K562 (cell line): ENCODE data around the gene C15orf61. TPM values are rescaled to one million over a fixed set of nuclear protein-coding genes. Genes with fewer than 3 reads are reported as not detected.

ENCODE experiments used
- ATAC-seq: fragments of 200-7000 bp; cut with Tn5 transposase; 3 replicates; pipeline ENCODE4 v1.9.1; 2020; ENCODE audit warnings: moderate library complexity
- BruUV-seq: library from RNA; stranded (reverse); fragments of 400-500 nt; replicated peaks from 2 replicates; lab custom pipeline; 2021; lab: Mats Ljungman, UMichigan
- CTCF ChIA-PET: fragments of 300-600 bp; formaldehyde crosslinking; extraction: SDS; loops from one replicate; lab custom pipeline; 2021; ENCODE audit warnings: low intra/inter-chr PET ratio; lab: Yijun Ruan, JAX
- POLR2A ChIA-PET: fragments of 300-600, 350-650 bp; sonication (Branson Sonifier 250); formaldehyde crosslinking; extraction: SDS; loops from one replicate; lab custom pipeline; 2021; ENCODE audit warnings: antibody characterized with exemption, inconsistent platforms; lab: Yijun Ruan, JAX
- DNase-seq, 4 experiments: peaks; one replicate each; pipeline versions ENCODE4 v3.0.0 to v3.0.0-alpha.2; 2011 to 2018; ENCODE audit warnings: low spot score in 3 of 4, mixed read lengths in 3 of 4; ENCODE audit errors: extremely low read depth in 1 of 4
- FAIRE-seq: peaks from 2 replicates; lab custom pipeline; 2011; peaks lifted over from hg19 to GRCh38; lab: Jason Lieb, UNC
- H2AFZ ChIP-seq: 2 replicates; pipeline ENCODE4 v1.6.0; 2011; ENCODE audit warnings: low read depth, low read length, control low read depth, inconsistent platforms
- H3K27ac ChIP-seq: fragments of 200-600 bp; 3 replicates; pipeline ENCODE4 v1.8.0; 2011; ENCODE audit warnings: low read depth, mild to moderate bottlenecking, control low read depth, inconsistent platforms, low read length, moderate library complexity, mixed read lengths; ENCODE audit errors: extremely low read depth
- H3K27me3 ChIP-seq, 2 experiments: fragments of 300-600 bp in 1 of 2; 2 replicates in 1 of 2; 3 replicates in 1 of 2; pipeline versions ENCODE4 v1.6.0 to v1.8.0; 2011; ENCODE audit warnings: inconsistent platforms in 2 of 2, low read length in 2 of 2, mild to moderate bottlenecking in 1 of 2, mixed read lengths in 1 of 2, moderate library complexity in 1 of 2; ENCODE audit not compliant: control insufficient read depth in 2 of 2, insufficient read depth in 2 of 2
- H3K36me3 ChIP-seq: fragments of 300-600 bp; 3 replicates; pipeline ENCODE4 v1.8.0; 2011; ENCODE audit warnings: mild to moderate bottlenecking, low read length, inconsistent platforms; ENCODE audit not compliant: control insufficient read depth, insufficient read depth
- H3K4me1 ChIP-seq, 2 experiments: fragments of 200-600 bp in 1 of 2; replicated peaks in 1 of 2; 2 replicates in 1 of 2; 3 replicates in 1 of 2; pipeline versions ENCODE4 v1.5.1 to v1.8.0; 2011; ENCODE audit warnings: inconsistent platforms in 2 of 2, low read length in 2 of 2, mild to moderate bottlenecking in 1 of 2, mixed read lengths in 1 of 2, moderate library complexity in 1 of 2; ENCODE audit not compliant: control insufficient read depth in 2 of 2, insufficient read depth in 2 of 2
- H3K4me2 ChIP-seq: 2 replicates; pipeline ENCODE4 v1.6.1; 2011; ENCODE audit warnings: low read length, control low read depth, inconsistent platforms, mixed read lengths; ENCODE audit not compliant: insufficient read depth
- H3K4me3 ChIP-seq: fragments of 200-600 bp; sonication (generic), shearing (Covaris generic); 2 replicates; pipeline ENCODE4 v1.5.1; 2016; ENCODE audit warnings: control low read depth, inconsistent platforms
- H3K79me2 ChIP-seq: fragments of 200-600 bp; 3 replicates; pipeline ENCODE4 v1.8.0; 2011; ENCODE audit warnings: low read length, inconsistent platforms; ENCODE audit not compliant: control insufficient read depth, insufficient read depth
- H3K9ac ChIP-seq, 2 experiments: 2 replicates each; pipeline versions ENCODE4 v1.6.0 to v1.6.1; 2011; ENCODE audit warnings: low read depth in 2 of 2, low read length in 2 of 2, control low read depth in 1 of 2, inconsistent platforms in 1 of 2, mild to moderate bottlenecking in 1 of 2, mixed read lengths in 1 of 2; ENCODE audit not compliant: insufficient read depth in 1 of 2
- H3K9me1 ChIP-seq: one replicate; pipeline ENCODE4 v1.6.0; 2011; ENCODE audit warnings: inconsistent platforms, mild to moderate bottlenecking, low read length, moderate library complexity; ENCODE audit not compliant: control insufficient read depth, insufficient read depth
- H3K9me3 ChIP-seq: replicated peaks from 2 replicates; pipeline ENCODE4 v1.5.1; 2011; ENCODE audit warnings: low read depth, low read length, inconsistent platforms; ENCODE audit not compliant: control insufficient read depth, insufficient read depth
- H4K20me1 ChIP-seq: replicated peaks from 2 replicates; pipeline ENCODE4 v1.6.1; 2011; ENCODE audit warnings: low read length, inconsistent platforms, mixed read lengths; ENCODE audit not compliant: control insufficient read depth, insufficient read depth
- BCL6 ChIP-seq: fragments of 250-450 bp; sonication (Bioruptor Pico); IDR thresholded peaks from 2 replicates; pipeline ENCODE4 v1.4.0; 2020
- ETV5 ChIP-seq: sonication (generic); formaldehyde crosslinking; IDR thresholded peaks from 2 replicates; pipeline ENCODE4 v1.4.0; 2020; ENCODE audit warnings: low read depth, mild to moderate bottlenecking, missing genetic modification reagents
- HNRNPK ChIP-seq: fragments of 200-400 bp; formaldehyde crosslinking; IDR thresholded peaks from one replicate; pipeline ENCODE4 v1.6.1; 2018; ENCODE audit warnings: mild to moderate bottlenecking, low read depth, low read length; ENCODE audit not compliant: poor library complexity, severe bottlenecking
- MTA3 ChIP-seq: fragments of 450-650 bp; formaldehyde crosslinking; IDR thresholded peaks from 2 replicates; pipeline ENCODE4 v1.6.1; 2017; ENCODE audit warnings: mild to moderate bottlenecking, borderline replicate concordance
- PHB2 ChIP-seq: fragments of 450-650 bp; IDR thresholded peaks from 2 replicates; pipeline ENCODE4 v1.6.1; 2017; ENCODE audit warnings: low read depth
- PRPF4 ChIP-seq: fragments of 200-400 bp; formaldehyde crosslinking; IDR thresholded peaks from one replicate; pipeline ENCODE4 v1.6.1; 2017; ENCODE audit warnings: low read length, low read depth, mild to moderate bottlenecking; ENCODE audit not compliant: insufficient read depth, poor library complexity, severe bottlenecking
- REST ChIP-seq, 2 experiments: fragments of 450-650 bp; formaldehyde crosslinking in 1 of 2; IDR thresholded peaks; 2 replicates each; pipeline versions ENCODE4 v1.4.0 to v1.6.1; 2014 to 2020; ENCODE audit warnings: mild to moderate bottlenecking in 2 of 2, borderline replicate concordance in 1 of 2, low read depth in 1 of 2
- TBL1XR1 ChIP-seq, 2 experiments: IDR thresholded peaks; 2 replicates each; pipeline ENCODE4 v1.6.1; 2012; ENCODE audit warnings: improper control_type of control experiment in 2 of 2, low read length in 2 of 2, mild to moderate bottlenecking in 1 of 2
- ZNF408 ChIP-seq: fragments of 250-450 bp; sonication (Bioruptor Pico); IDR thresholded peaks from 2 replicates; pipeline ENCODE4 v1.4.0; 2020; ENCODE audit warnings: low read depth, mild to moderate bottlenecking, moderate library complexity
- in situ Hi-C: fragments of 300-500 bp; cut with MboI; formaldehyde crosslinking; loops from 4 replicates; pipeline ENCODE4 v1.15.0; 2018; ENCODE audit warnings: inconsistent platforms, mixed read lengths
- intact Hi-C: fragments of 100-400 bp; cut with micrococcal nuclease; formaldehyde crosslinking; loops from 2 replicates; pipeline ENCODE4 v1.14.2; 2022
- polyA plus RNA-seq, 8 experiments: library from polyadenylated mRNA; depleted of rRNA in 4 of 8; stranded (reverse) in 5 of 8; unstranded in 3 of 8; fragments of >200 nt; fragmentation: Nextera tagmentation in 2 of 8; fragmentation: Illumina TruSeq in 1 of 8; extraction: Ambion mirVana in 2 of 8; extraction: Trizol in 1 of 8; gene quantifications; 2 replicates each; pipeline versions ENCODE4 v1.2.1 to v1.2.3, GENCODE V29; 2011 to 2014; ENCODE audit warnings: inconsistent platforms in 1 of 8, missing spikeins in 1 of 8
- total RNA-seq, 7 experiments: library from RNA; depleted of rRNA in 6 of 7; stranded (reverse); fragments of >200 nt in 6 of 7; fragmentation: Illumina TruSeq in 2 of 7; extraction: Trizol in 2 of 7; gene quantifications; 2 replicates each; pipeline versions ENCODE4 v1.2.1 to v1.2.3, GENCODE V29; 2011 to 2021; ENCODE audit warnings: low replicate concordance in 1 of 7
- TF ChIP-seq, protein P1 (sequence below): fragments of 250-450 bp; sonication (Bioruptor Pico); IDR thresholded peaks from 2 replicates; pipeline ENCODE4 v1.6.1; 2021; ENCODE audit warnings: mild to moderate bottlenecking
- TF ChIP-seq, protein P2 (sequence below): IDR thresholded peaks from 2 replicates; pipeline ENCODE4 v1.6.1; 2012; ENCODE audit warnings: low read depth, low read length, improper control_type of control experiment, borderline replicate concordance

Gene C15orf61
- total and polyA plus RNA-seq, 9 of the 15 experiments (the other 6 are each of a cell fraction or from before 2014, with no cell fraction given): 1.6 to 10.5 (median 4.3) TPM

DNA sequence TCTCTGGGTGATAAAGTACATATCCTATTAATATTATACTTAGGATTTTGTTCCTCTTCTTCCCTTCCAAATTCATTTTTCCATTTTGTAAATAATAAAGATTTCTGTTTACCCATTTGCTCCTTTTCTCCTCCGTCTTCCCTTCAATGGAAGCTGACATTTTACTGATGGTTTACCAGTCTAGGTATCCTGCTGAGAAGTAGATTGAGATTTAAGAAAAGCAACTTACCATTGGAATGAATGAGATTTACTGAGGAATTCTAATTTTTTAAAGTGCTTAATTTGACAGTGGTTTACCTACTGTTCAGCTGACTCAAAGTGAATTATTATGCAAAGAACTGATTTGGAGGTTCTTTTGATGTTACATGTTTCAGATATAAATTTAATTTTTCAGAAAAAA is 2.4 kb downstream of the C15orf61 start (continued):
- TF ChIP-seq MTA3 (no peak), PRPF4 (no peak)
- TF ChIP-seq, protein P1, sequence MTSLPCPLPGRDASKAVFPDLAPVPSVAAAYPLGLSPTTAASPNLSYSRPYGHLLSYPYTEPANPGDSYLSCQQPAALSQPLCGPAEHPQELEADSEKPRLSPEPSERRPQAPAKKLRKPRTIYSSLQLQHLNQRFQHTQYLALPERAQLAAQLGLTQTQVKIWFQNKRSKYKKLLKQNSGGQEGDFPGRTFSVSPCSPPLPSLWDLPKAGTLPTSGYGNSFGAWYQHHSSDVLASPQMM: no peak

DNA sequence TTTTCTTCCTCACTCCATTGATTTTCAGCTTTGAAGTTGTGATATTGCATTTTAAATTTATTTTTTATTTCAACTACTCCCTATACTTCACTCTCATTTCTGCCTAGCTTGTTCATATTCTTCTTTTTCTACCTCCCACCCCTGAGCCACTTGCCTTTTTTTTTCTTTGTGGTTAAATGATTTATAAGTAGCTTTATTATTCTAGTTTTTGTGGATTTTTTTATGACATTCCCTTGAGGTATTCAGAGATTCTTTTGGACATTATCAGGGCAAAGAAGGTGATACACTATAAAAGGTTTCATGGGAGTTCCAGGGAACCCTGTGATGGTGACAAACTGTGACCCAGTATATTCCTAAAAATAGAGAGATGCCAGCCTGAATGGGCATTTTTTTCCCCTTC is 3.3 kb downstream of the C15orf61 start:
- H3K4me2 ChIP-seq: no peak overlapping the region
- H2AFZ ChIP-seq: no peak overlapping the region
- in situ Hi-C loops: no loop called here
- no peak for DNase-seq
- H4K20me1 ChIP-seq: no peaks in the 10 kb centered on the region
- no peaks in the 10 kb centered on the region for H3K9me1 ChIP-seq
- intact Hi-C loops: no loop called here
- peaks cover 3 to 13% of the 10 kb centered on the region in 2 experiments; a peak in 3 of 5 replicates for H3K4me1 ChIP-seq
- H3K4me3 ChIP-seq: no peak overlapping the region
- ATAC-seq: no peak
- no peak overlapping the region for H3K27ac ChIP-seq
- peaks cover 44% of the 10 kb centered on the region for H3K79me2 ChIP-seq
- no peak overlapping the region for H3K9ac ChIP-seq
- ChIA-PET POLR2A (interaction anchor here (1.1 to 1.3 kb wide), 2 partner anchors 9 to 18 kb away, joined by 3 to 5 read pairs; partner anchors contain the start of gene MAP2K5), CTCF (no interaction called here)
- H3K9me3 ChIP-seq: no peaks in the 10 kb centered on the region
- peaks cover 22% of the 10 kb centered on the region; the same call in 2 of the 3 replicates for H3K36me3 ChIP-seq
- BruUV-seq: no TSS peak
- H3K27me3 ChIP-seq: no peaks in the 10 kb centered on the region
- FAIRE-seq: no peak
- TF ChIP-seq TBL1XR1 (IDR thresholded peaks at IDR 0.05; ENCODE audit: low read length in 2 of 2) (no peak), ZNF408 (CRISPR knock-in tag) (no peak), BCL6 (CRISPR knock-in tag) (no peak), REST (IDR thresholded peaks at IDR 0.05; ENCODE audit: borderline replicate concordance) (no peak), REST (CRISPR knock-in tag; IDR thresholded peaks at IDR 0.05; ENCODE audit: low read depth) (no peak), PHB2 (no peak), ETV5 (CRISPR knock-in tag) (no peak), HNRNPK (no peak)
- TF ChIP-seq, protein P2, sequence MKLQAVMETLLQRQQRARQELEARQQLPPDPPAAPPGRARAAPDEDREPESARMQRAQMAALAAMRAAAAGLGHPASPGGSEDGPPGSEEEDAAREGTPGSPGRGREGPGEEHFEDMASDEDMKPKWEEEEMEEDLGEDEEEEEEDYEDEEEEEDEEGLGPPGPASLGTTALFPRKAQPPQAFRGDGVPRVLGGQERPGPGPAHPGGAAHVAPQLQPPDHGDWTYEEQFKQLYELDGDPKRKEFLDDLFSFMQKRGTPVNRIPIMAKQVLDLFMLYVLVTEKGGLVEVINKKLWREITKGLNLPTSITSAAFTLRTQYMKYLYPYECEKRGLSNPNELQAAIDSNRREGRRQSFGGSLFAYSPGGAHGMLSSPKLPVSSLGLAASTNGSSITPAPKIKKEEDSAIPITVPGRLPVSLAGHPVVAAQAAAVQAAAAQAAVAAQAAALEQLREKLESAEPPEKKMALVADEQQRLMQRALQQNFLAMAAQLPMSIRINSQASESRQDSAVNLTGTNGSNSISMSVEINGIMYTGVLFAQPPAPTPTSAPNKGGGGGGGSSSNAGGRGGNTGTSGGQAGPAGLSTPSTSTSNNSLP: no peak
